Lower leg skin (tissue), 3 donors: ENCODE measurements around the gene NCDN.

Source experiments
- POLR2A ChIP-seq, 2 donors: fragments of 450-650 bp; IDR thresholded peaks; one replicate each; pipeline ENCODE4 v1.6.1; 2016 to 2017; ENCODE audit warnings: antibody characterized with exemption in 2 of 2, mild to moderate bottlenecking in 1 of 2, moderate library complexity in 1 of 2
- TF ChIP-seq, protein P1 (sequence below), 3 donors: fragments of 450-650 bp; IDR thresholded peaks; one replicate each; pipeline ENCODE4 v1.5.1; 2016; ENCODE audit warnings: antibody characterized with exemption in 3 of 3, mild to moderate bottlenecking in 3 of 3, moderate library complexity in 2 of 3

DNA sequence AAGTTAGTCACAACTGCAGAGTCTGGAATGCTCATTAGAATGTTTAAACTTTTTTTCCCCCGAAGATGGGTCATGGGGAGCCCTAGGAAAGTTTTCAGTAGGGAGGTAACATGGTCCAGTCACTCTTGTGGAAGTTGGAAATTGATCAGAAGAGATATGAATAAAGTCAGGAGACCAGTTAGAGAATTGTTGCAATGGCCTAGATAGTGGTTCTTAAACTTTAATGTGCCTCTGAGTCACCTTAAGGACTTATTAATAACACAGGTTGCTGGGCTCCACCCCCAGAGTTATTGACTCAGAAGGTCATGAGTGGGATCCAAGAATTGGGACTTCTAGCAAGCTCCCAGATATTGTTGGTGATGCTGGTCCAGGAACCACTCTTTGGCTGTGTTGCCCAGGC, 12.3 kb downstream of the NCDN start:
- TF ChIP-seq, protein P1, sequence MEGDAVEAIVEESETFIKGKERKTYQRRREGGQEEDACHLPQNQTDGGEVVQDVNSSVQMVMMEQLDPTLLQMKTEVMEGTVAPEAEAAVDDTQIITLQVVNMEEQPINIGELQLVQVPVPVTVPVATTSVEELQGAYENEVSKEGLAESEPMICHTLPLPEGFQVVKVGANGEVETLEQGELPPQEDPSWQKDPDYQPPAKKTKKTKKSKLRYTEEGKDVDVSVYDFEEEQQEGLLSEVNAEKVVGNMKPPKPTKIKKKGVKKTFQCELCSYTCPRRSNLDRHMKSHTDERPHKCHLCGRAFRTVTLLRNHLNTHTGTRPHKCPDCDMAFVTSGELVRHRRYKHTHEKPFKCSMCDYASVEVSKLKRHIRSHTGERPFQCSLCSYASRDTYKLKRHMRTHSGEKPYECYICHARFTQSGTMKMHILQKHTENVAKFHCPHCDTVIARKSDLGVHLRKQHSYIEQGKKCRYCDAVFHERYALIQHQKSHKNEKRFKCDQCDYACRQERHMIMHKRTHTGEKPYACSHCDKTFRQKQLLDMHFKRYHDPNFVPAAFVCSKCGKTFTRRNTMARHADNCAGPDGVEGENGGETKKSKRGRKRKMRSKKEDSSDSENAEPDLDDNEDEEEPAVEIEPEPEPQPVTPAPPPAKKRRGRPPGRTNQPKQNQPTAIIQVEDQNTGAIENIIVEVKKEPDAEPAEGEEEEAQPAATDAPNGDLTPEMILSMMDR (IDR thresholded peaks at IDR 0.05): no peak
- no peak for TF ChIP-seq POLR2A (IDR thresholded peaks at IDR 0.05)
